SK-N-SH (cell line): ENCODE data around the gene CNTFR. TPM values are rescaled to one million over a fixed set of nuclear protein-coding genes. Genes with fewer than 3 reads are reported as not detected.

Source experiments
- CTCF ChIA-PET: fragments of 300-600, 350-600 bp; formaldehyde crosslinking; extraction: SDS; loops from one replicate; lab custom pipeline; 2021; lab: Yijun Ruan, JAX
- POLR2A ChIA-PET: fragments of 350-600 bp; sonication (Branson Sonifier 250); formaldehyde crosslinking; extraction: SDS; loops from one replicate; lab custom pipeline; 2020; ENCODE audit warnings: antibody characterized with exemption, inconsistent platforms; lab: Yijun Ruan, JAX
- DNase-seq: peaks from one replicate; pipeline ENCODE4 v3.0.0; 2012
- H2AFZ ChIP-seq: fragments of 200-600 bp; sonication (generic); 2 replicates; pipeline ENCODE4 v1.8.1; 2016; ENCODE audit warnings: antibody characterized with exemption, mild to moderate bottlenecking, low read depth
- H3F3A ChIP-seq: fragments of 200-600 bp; sonication (generic); replicated peaks from 2 replicates; pipeline ENCODE3; 2016; ENCODE audit warnings: antibody characterized with exemption, mild to moderate bottlenecking; ENCODE audit not compliant: insufficient read depth
- H3K27ac ChIP-seq, 2 experiments: fragments of 200-500 bp in 1 of 2; fragments of 200-600 bp in 1 of 2; sonication (Bioruptor generic) in 1 of 2; sonication (generic), shearing (Covaris generic) in 1 of 2; 2 replicates each; pipeline versions ENCODE4 v1.5.1 to v1.6.1; 2014 to 2016; ENCODE audit warnings: low read depth in 2 of 2, inconsistent platforms in 1 of 2, low read length in 1 of 2, mild to moderate bottlenecking in 1 of 2, mixed read lengths in 1 of 2
- H3K27me3 ChIP-seq: fragments of 200-600 bp; sonication (generic), shearing (Covaris generic); 2 replicates; pipeline ENCODE4 v1.6.1; 2016; ENCODE audit warnings: mixed run types; ENCODE audit not compliant: insufficient read depth
- H3K36me3 ChIP-seq, 2 experiments: fragments of 200-500 bp in 1 of 2; fragments of 200-600 bp in 1 of 2; sonication (Bioruptor generic) in 1 of 2; sonication (generic) in 1 of 2; replicated peaks in 1 of 2; 2 replicates each; pipeline versions ENCODE3 to v1.5.1; 2014 to 2016; ENCODE audit warnings: low read length in 1 of 2, mild to moderate bottlenecking in 1 of 2; ENCODE audit not compliant: insufficient read depth in 2 of 2, control insufficient read depth in 1 of 2
- H3K4me1 ChIP-seq, 2 experiments: fragments of 200-500 bp in 1 of 2; fragments of 200-600 bp in 1 of 2; sonication (Bioruptor generic) in 1 of 2; sonication (generic), shearing (Covaris generic) in 1 of 2; 2 replicates each; pipeline versions ENCODE4 v1.5.1 to v1.6.1; 2014 to 2016; ENCODE audit warnings: low read depth in 1 of 2, low read length in 1 of 2, mixed run types in 1 of 2; ENCODE audit not compliant: insufficient read depth in 2 of 2, control insufficient read depth in 1 of 2
- H3K4me2 ChIP-seq: fragments of 200-600 bp; sonication (generic), shearing (Covaris generic); 2 replicates; pipeline ENCODE4 v1.6.1; 2017; ENCODE audit warnings: mixed run types
- H3K4me3 ChIP-seq, 2 experiments: fragments of 200-500 bp in 1 of 2; fragments of 200-600 bp in 1 of 2; sonication (Bioruptor generic) in 1 of 2; sonication (generic), shearing (Covaris generic) in 1 of 2; 2 replicates each; pipeline versions ENCODE4 v1.5.1 to v1.8.1; 2014 to 2016; ENCODE audit warnings: low read depth in 2 of 2, inconsistent platforms in 1 of 2, low read length in 1 of 2, mild to moderate bottlenecking in 1 of 2, mixed read lengths in 1 of 2, moderate library complexity in 1 of 2
- H3K79me2 ChIP-seq: fragments of 200-600 bp; sonication (generic); 2 replicates; pipeline ENCODE4 v1.8.1; 2017; ENCODE audit warnings: mild to moderate bottlenecking; ENCODE audit not compliant: insufficient read depth
- H3K9ac ChIP-seq: fragments of 200-600 bp; sonication (generic); 2 replicates; pipeline ENCODE4 v1.6.1; 2017; ENCODE audit warnings: mixed run types
- H3K9me2 ChIP-seq: fragments of 200-600 bp; sonication (generic); 2 replicates; pipeline ENCODE4 v1.6.1; 2017; ENCODE audit warnings: mixed run types
- H3K9me3 ChIP-seq: fragments of 200-600 bp; sonication (generic); 2 replicates; pipeline ENCODE4 v1.6.1; 2017; ENCODE audit warnings: mixed run types, mild to moderate bottlenecking, moderate library complexity
- H4K20me1 ChIP-seq: fragments of 200-600 bp; sonication (generic); 2 replicates; pipeline ENCODE4 v1.6.1; 2017; ENCODE audit warnings: mild to moderate bottlenecking, mixed run types; ENCODE audit not compliant: insufficient read depth
- EP300 ChIP-seq, 2 experiments: IDR thresholded peaks; 2 replicates each; pipeline versions ENCODE4 v1.4.0 to v1.6.1; 2012; ENCODE audit warnings: borderline replicate concordance in 1 of 2, low read depth in 1 of 2, low read length in 1 of 2
- FOSL2 ChIP-seq: IDR thresholded peaks from 2 replicates; pipeline ENCODE4 v1.4.0; 2012; ENCODE audit warnings: low read depth, mild to moderate bottlenecking, moderate library complexity, borderline replicate concordance
- FOXM1 ChIP-seq: IDR thresholded peaks from 2 replicates; pipeline ENCODE4 v1.4.0; 2012; ENCODE audit warnings: low read depth, mild to moderate bottlenecking
- GATA2 ChIP-seq: sonication (generic); formaldehyde crosslinking; IDR thresholded peaks from 2 replicates; pipeline ENCODE4 v1.5.0; 2020; ENCODE audit warnings: mild to moderate bottlenecking, missing genetic modification reagents
- NFIC ChIP-seq: IDR thresholded peaks from 2 replicates; pipeline ENCODE4 v1.4.0; 2012; ENCODE audit warnings: borderline replicate concordance
- POLR2AphosphoS5 ChIP-seq: IDR thresholded peaks from 2 replicates; pipeline ENCODE4 v1.6.1; 2012; ENCODE audit warnings: low read depth, low read length
- RAD21 ChIP-seq: IDR thresholded peaks from 2 replicates; pipeline ENCODE4 v1.6.1; 2012; ENCODE audit warnings: mild to moderate bottlenecking, low read length
- SMC3 ChIP-seq: IDR thresholded peaks from 2 replicates; pipeline ENCODE4 v1.6.1; 2012; ENCODE audit warnings: low read depth, low read length, improper control_type of control experiment
- TCF12 ChIP-seq: IDR thresholded peaks from 2 replicates; pipeline ENCODE4 v1.4.0; 2012
- USF1 ChIP-seq: IDR thresholded peaks from 2 replicates; pipeline ENCODE4 v1.4.0; 2012; ENCODE audit warnings: low read depth, borderline replicate concordance
- WGBS: methylation state at CpG from one replicate; pipeline ENCODE4 v1.1.6; 2017; ENCODE audit warnings: low lambda C conversion rate; 5-methylcytosine and 5-hydroxymethylcytosine counted together
- polyA plus RNA-seq, 3 experiments: library from polyadenylated mRNA; depleted of rRNA; stranded (reverse); fragments of >200 nt; gene quantifications; 2 replicates each; pipeline ENCODE4 v1.2.3, GENCODE V29; 2012
- TF ChIP-seq, protein P1 (sequence below): IDR thresholded peaks from 2 replicates; pipeline ENCODE4 v1.4.0; 2012; ENCODE audit warnings: low read depth
- TF ChIP-seq, protein P2 (sequence below): IDR thresholded peaks from 2 replicates; pipeline ENCODE4 v1.6.1; 2012; ENCODE audit warnings: mild to moderate bottlenecking, low read depth, low read length, moderate library complexity
- TF ChIP-seq, protein P3 (sequence below): fragments of 150-350 bp; IDR thresholded peaks from 2 replicates; pipeline ENCODE4 v1.6.1; 2016; ENCODE audit warnings: mild to moderate bottlenecking, low read depth, low read length
- TF ChIP-seq, protein P4 (sequence below): IDR thresholded peaks from 2 replicates; pipeline ENCODE4; 2012

CNTFR gene
- polyA plus RNA-seq, 1 of the 3 experiments (the other 2 are of a cell fraction): 1.8 TPM

DNA sequence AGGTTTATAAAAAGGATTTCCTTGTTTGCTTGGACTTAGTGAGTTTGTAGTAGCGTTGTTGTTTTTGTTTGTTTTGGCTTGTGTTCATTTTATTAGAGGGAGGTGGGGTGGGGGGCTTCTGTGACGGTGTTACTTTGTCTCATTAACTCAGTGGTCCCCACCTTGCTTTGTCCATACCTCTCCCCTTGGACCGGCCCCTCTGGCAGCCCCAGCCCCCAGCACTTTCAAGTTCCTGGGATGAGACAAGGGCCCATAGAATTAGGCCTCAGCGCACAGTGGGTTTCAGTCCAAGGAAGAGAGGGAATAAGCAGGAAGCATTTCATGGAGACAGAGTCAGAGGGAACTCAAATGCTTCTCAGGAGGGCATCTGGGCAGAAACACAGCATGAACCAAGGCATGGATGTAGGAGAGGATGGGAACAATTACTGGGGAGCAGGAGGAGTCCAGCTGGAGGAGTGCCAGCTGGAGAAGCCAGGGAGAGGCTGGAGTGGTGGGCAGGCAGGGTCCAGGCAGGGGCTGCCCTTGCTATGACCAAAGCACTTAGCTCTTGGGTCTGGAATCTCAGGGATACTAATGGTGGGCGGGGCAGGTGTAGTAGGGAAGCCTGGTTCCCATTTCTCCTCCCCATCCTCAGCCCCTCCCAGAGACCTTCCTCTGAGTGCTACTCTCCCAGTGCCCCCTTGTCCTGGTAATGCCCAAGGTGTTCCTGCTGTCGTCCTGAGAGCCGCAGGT is 43.3 kb downstream of the CNTFR start:
- Histone ChIP-seq H3K27ac (no peak overlapping the region; a peak in 1 of 4 replicates), H3F3A (no peaks in the 10 kb centered on the region), H4K20me1 (no peaks in the 10 kb centered on the region), H3K4me1 (peaks cover 0 to 37% of the 10 kb centered on the region in 2 experiments; a peak in 1 of 4 replicates), H3K9ac (no peak overlapping the region), H3K27me3 (peaks cover 5% of the 10 kb centered on the region; the same call in 1 of the 2 replicates), H3K9me3 (no peaks in the 10 kb centered on the region), H3K36me3 (no peaks in the 10 kb centered on the region), H3K9me2 (no peaks in the 10 kb centered on the region), H2AFZ (no peak overlapping the region), H3K79me2 (no peaks in the 10 kb centered on the region), H3K4me3 (no peak overlapping the region), H3K4me2 (no peak overlapping the region)
- CTCF ChIA-PET: interaction anchor here (0.6 to 18.0 kb wide), 26 partner anchors 8 to 212 kb away, joined by 3 to 507 read pairs (median 23); partner anchors contain the start of genes CNTFR and ENHO
- no peak for TF ChIP-seq GATA2 (CRISPR knock-in tag)
- TF ChIP-seq, protein P1, sequence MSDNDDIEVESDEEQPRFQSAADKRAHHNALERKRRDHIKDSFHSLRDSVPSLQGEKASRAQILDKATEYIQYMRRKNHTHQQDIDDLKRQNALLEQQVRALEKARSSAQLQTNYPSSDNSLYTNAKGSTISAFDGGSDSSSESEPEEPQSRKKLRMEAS: no peak
- POLR2A ChIA-PET: no interaction called here
- DNase-seq: peak; percentile 49
- 71% methylated on average over 5 of the region's 7 CpGs for WGBS

DNA sequence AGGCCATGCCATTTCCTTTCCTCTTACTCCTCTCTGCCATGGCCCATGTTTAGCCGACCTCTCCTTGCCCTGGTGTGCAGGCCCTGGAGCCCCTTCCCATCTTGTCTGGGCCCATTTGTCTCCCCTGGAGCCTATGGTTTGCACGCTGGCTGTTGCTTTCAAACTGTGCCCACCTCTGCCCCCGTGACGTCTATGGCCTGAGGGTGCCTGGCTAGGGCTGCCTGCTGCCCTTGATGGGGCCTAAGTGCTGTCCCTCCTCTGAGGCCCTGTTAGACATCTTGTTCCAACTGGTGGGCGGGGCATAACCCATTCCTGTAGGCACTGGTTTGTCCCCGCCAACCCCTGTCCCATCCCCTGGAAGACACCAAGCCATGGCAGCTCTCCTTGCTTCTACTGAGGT is 44.0 kb downstream of the CNTFR start:
- H2AFZ ChIP-seq: no peak overlapping the region
- POLR2A ChIA-PET: no interaction called here
- H3K4me1 ChIP-seq: peaks cover 0 to 42% of the 10 kb centered on the region in 2 experiments; a peak in 1 of 4 replicates
- H3F3A ChIP-seq: no peaks in the 10 kb centered on the region
- H3K27ac ChIP-seq: no peak overlapping the region
- CTCF ChIA-PET: interaction anchor here (0.9 to 18.0 kb wide), 4 partner anchors 14 to 60 kb away, joined by 3 to 507 read pairs (median 4); partner anchors contain the start of gene CNTFR
- no peak overlapping the region for H3K9ac ChIP-seq
- H4K20me1 ChIP-seq: no peaks in the 10 kb centered on the region
- no peaks in the 10 kb centered on the region for H3K9me3 ChIP-seq
- no peak for TF ChIP-seq NFIC
- TF ChIP-seq, protein P2, sequence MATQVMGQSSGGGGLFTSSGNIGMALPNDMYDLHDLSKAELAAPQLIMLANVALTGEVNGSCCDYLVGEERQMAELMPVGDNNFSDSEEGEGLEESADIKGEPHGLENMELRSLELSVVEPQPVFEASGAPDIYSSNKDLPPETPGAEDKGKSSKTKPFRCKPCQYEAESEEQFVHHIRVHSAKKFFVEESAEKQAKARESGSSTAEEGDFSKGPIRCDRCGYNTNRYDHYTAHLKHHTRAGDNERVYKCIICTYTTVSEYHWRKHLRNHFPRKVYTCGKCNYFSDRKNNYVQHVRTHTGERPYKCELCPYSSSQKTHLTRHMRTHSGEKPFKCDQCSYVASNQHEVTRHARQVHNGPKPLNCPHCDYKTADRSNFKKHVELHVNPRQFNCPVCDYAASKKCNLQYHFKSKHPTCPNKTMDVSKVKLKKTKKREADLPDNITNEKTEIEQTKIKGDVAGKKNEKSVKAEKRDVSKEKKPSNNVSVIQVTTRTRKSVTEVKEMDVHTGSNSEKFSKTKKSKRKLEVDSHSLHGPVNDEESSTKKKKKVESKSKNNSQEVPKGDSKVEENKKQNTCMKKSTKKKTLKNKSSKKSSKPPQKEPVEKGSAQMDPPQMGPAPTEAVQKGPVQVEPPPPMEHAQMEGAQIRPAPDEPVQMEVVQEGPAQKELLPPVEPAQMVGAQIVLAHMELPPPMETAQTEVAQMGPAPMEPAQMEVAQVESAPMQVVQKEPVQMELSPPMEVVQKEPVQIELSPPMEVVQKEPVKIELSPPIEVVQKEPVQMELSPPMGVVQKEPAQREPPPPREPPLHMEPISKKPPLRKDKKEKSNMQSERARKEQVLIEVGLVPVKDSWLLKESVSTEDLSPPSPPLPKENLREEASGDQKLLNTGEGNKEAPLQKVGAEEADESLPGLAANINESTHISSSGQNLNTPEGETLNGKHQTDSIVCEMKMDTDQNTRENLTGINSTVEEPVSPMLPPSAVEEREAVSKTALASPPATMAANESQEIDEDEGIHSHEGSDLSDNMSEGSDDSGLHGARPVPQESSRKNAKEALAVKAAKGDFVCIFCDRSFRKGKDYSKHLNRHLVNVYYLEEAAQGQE: no peak
- no peak for TF ChIP-seq RAD21
- TF ChIP-seq, protein P3, sequence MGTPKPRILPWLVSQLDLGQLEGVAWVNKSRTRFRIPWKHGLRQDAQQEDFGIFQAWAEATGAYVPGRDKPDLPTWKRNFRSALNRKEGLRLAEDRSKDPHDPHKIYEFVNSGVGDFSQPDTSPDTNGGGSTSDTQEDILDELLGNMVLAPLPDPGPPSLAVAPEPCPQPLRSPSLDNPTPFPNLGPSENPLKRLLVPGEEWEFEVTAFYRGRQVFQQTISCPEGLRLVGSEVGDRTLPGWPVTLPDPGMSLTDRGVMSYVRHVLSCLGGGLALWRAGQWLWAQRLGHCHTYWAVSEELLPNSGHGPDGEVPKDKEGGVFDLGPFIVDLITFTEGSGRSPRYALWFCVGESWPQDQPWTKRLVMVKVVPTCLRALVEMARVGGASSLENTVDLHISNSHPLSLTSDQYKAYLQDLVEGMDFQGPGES: no peak
- no peak for TF ChIP-seq TCF12
- TF ChIP-seq FOSL2: no peak
- no peak for TF ChIP-seq USF1
- TF ChIP-seq FOXM1: no peak
- TF ChIP-seq EP300 (IDR thresholded peaks at IDR 0.05; ENCODE audit: borderline replicate concordance in 1 of 2, low read depth in 1 of 2, low read length in 1 of 2): no peak
- TF ChIP-seq, protein P4, sequence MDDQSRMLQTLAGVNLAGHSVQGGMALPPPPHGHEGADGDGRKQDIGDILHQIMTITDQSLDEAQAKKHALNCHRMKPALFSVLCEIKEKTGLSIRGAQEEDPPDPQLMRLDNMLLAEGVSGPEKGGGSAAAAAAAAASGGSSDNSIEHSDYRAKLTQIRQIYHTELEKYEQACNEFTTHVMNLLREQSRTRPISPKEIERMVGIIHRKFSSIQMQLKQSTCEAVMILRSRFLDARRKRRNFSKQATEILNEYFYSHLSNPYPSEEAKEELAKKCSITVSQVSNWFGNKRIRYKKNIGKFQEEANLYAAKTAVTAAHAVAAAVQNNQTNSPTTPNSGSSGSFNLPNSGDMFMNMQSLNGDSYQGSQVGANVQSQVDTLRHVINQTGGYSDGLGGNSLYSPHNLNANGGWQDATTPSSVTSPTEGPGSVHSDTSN: no peak
- no peak for TF ChIP-seq SMC3
- TF ChIP-seq POLR2AphosphoS5: no peak
- no peak for DNase-seq
- no peak overlapping the region for H3K4me2 ChIP-seq
- no peaks in the 10 kb centered on the region for H3K9me2 ChIP-seq
- peaks cover 5% of the 10 kb centered on the region; the same call in 1 of the 2 replicates for H3K27me3 ChIP-seq
- H3K4me3 ChIP-seq: no peak overlapping the region
- no peaks in the 10 kb centered on the region for H3K36me3 ChIP-seq
- no peaks in the 10 kb centered on the region for H3K79me2 ChIP-seq
- 65% methylated on average over 6 of the region's 6 CpGs for WGBS
